ENCODE measurements around the gene SLC4A3.
"Not testable (repeated sequence)": the region's sequence is repeated elsewhere in the genome, so short reads cannot be mapped to it uniquely, and the experiment has no call there.

The SLC4A3 gene

GRCh38 chr2:219651656-219652055 lies 24.2 kb downstream of the SLC4A3 start:
- FAIRE-seq = not testable (repeated sequence)

DNA sequence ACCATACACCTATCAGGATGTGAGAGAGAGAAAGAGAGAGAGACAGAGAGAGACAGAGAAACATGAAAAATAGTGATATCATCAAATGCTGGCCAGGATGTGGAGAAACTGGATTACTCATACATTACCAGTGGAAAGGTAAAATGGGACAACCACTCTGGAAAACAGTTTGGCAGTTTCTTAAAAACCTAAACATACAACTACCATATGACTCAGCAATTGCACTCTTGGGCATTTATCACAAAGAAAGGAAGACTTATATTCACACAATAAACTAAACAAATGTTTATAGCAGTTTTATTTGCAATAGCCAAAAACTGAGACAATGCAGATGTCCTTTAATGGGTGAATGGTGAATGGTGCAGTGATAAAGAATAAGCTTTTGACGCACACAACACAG lies 29.1 kb downstream of the SLC4A3 start:
- no peak for FAIRE-seq

DNA sequence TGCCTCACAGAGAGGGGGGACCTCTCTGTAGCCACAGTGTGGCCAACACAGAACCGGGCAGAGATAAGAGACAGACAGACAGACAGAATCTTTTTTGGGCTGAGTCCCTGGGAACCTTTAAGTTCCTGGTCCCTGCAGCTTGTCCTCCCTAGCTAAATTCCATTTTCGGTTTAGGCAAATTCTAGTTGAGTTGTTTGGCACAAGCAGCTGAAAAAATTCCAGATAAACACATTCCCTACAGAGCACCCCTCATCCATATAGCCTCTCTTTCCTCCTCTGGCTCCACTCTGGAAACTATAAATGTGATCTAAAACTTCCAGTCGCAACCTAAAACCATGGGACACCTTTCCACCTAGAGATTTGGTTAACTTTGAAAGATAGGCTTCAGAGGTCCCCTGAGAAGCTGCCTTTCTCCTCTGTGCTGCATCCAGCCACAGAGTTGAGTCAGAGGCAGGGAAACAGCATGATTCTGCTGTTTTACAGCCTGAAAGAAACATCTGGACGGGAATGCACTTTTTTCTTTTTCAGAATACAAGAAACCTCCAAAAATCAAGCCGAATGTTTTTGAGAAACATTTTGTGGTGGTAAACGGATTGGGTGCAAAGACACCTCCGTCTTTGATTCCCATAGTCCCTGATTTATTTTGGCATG lies 30.9 kb downstream of the SLC4A3 start:
- FAIRE-seq = no peak

GRCh38 chr2:219658874-219659273 lies 31.4 kb downstream of the SLC4A3 start:
- no peak for FAIRE-seq

DNA sequence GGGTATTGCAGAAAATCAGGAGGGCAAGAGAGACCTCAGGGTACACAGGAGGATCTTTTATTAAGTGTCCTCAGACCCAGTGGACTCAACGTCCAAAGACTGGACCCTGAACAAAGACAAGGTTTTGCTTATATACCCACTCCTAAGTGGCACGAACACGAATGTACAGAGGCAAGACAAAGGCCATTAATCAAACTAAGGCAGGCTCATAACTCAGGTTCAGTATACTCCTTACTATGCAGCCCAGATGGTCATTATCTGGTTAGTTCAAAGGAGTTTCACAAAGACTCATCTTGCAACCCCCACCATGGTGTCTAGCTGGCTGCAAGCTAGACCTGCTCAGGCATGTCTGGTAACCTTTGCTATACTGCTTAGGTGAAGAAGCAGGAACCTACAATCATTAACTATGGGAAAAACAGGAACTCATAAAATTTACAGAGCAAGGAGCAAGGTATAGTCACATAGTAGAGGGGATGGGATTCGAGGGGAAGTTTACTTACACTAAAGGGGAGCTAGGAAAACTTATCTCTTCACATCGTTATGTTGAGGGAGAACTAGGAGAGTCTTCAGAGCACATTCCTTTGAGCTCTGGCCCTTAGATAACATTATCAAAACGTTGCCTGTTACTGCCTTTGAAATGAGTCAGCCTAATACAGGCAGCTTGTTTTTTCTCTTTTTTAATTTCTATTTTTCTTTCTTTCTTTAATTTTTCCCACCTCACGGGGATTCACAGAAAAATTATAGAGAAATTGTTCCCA lies 33.9 kb downstream of the SLC4A3 start:
- FAIRE-seq = no peak

GRCh38 chr2:219661955-219662395 lies 34.5 kb downstream of the SLC4A3 start:
- FAIRE-seq = no peak

DNA sequence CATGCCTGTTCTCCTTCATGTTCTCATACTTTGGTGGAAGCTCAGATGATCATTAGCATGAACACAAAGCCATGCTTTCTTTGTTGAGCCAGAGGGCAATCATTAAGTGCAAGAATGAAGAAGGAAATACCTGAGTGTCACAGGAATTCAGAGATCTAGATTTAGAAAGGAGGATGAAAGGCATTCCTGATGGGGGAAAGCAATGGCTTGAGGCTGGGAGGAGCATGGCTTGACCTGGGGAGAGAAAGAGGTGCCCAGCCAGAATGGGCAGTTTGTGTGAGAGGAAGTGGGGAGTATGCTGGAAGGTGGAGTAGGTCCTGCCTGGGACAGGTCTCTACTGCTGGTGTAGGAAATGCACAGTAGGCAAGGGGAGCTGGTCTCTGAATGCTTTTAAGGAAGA lies 35.1 kb downstream of the SLC4A3 start:
- FAIRE-seq = no peak

GRCh38 chr2:219663116-219663762 lies 35.8 kb downstream of the SLC4A3 start:
- no peak for FAIRE-seq

DNA sequence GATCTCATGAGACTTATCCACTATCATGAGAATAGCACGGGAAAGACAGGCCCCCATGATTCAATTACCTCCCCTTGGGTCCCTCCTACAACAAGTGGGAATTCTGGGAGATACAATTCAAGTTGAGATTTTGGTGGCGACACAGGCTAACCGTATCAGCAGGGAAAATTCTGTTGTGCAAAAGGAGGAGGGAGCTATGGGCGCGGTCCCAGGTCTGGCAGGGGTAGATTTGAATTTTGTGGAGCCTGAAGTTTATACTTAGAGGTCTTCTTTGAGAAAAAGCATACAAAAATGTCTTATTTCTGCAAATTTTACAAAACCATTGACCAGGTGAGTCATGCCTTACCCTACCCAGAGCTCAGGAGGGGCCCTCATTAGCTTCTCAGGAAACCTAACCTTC lies 36.6 kb downstream of the SLC4A3 start:
- FAIRE-seq = no peak

DNA sequence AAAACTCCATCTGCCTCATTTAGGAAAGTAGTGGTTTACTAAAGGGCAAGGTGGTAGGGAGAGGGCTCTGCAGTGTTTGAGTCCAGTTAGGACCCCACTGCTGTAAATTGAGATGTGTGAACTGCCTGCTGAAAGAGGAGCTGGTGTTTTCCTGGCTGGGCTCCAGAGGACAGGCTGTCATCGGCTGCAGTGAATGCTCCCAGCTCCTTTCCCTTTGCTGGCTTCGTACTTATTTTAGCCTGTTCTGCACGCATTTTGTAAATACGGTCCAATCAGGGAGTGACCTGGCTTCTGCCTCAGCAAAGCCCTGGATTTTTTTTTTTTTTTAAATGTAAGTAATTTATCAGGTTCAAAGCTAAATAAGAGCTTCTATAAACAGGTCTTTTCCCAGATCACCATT lies 37.5 kb downstream of the SLC4A3 start:
- no peak for FAIRE-seq

GRCh38 chr2:219665926-219666325 lies 38.5 kb downstream of the SLC4A3 start:
- no peak for FAIRE-seq

GRCh38 chr2:219668316-219668715 lies 40.9 kb downstream of the SLC4A3 start:
- FAIRE-seq = no peak

DNA sequence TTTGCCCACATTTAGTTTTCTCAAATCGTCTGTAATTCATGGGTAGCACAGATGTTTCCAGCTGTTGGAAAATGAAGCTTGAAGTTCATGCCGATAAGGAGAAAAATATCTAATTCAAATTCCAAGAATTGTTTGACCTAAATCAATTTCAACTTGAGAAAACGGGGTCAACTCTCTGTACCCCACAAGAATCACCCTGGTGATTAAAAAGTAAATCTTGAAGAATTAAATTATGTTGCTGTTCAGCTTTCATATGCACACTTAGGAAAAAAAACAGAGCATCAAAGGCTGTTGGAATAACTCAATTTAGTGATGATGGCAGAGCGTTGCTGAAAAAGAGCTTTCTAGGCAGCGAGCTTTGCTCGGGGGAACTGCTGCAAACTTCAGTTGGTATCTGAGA lies 43.0 kb downstream of the SLC4A3 start:
- FAIRE-seq = no peak

GRCh38 chr2:219671279-219671678 lies 43.8 kb downstream of the SLC4A3 start:
- no peak for FAIRE-seq

- FAIRE-seq = no peak
These were observed 45.0 kb downstream of the SLC4A3 start for GRCh38 chr2:219672406-219672805.

DNA sequence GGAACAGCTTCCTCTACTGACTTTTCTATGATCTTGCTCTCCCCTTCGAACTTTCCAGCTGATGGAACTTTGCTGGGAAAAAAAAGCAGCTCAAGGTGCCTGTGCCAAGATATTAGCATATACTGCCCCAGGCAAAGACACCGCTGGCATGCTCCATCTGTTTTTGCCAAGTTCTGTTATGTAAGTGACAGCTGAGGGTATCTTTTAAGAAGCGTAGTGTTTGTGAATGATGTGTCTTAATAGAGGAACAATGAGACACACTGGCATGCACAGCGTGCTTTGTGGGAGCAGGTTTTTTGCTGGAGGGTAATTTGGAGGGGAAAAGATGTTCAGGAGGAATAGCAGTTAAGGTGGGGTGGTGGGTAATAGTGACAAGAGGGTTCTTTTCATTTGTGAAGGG lies 47.8 kb downstream of the SLC4A3 start:
- FAIRE-seq = no peak

GRCh38 chr2:219676586-219676985 lies 49.2 kb downstream of the SLC4A3 start:
- no peak for FAIRE-seq

GRCh38 chr2:219679041-219679440 lies 51.6 kb downstream of the SLC4A3 start:
- FAIRE-seq = no peak

- FAIRE-seq = no peak
These were observed 52.1 kb downstream of the SLC4A3 start for GRCh38 chr2:219679571-219679970.

GRCh38 chr2:219680958-219681693 lies 53.7 kb downstream of the SLC4A3 start:
- no peak for FAIRE-seq

- FAIRE-seq = peak; percentile 39
These were observed 54.4 kb downstream of the SLC4A3 start for GRCh38 chr2:219681694-219682300.

DNA sequence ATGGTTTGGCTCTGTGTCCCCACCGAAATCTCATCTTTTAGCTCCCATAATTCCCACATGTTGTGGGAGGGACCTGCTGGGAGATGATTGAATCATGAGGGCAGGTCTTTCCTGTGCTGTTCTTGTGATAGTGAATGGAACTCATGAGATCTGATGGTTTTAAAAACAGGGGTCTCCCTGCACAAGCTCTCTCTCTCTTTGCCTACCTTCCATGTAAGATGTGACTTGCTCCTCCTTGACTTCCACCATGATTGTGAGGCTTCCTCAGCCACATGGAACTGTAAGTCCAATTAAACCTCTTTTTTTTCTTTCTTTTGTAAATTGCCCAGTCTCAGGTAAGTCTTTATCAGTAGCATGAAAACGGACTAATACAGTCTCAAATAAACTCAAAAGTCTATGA lies 56.0 kb downstream of the SLC4A3 start:
- not testable (repeated sequence) for FAIRE-seq

Data from A204.1 (cell line).